GM21786 (cell line): ENCODE results near the gene DTNBP1.

Source experiments
- ATAC-seq: cut with Tn5 transposase; IDR thresholded peaks from one replicate; pipeline ENCODE4 v1.9.1; 2021; ENCODE audit not compliant: unreplicated experiment

The DTNBP1 gene

DNA sequence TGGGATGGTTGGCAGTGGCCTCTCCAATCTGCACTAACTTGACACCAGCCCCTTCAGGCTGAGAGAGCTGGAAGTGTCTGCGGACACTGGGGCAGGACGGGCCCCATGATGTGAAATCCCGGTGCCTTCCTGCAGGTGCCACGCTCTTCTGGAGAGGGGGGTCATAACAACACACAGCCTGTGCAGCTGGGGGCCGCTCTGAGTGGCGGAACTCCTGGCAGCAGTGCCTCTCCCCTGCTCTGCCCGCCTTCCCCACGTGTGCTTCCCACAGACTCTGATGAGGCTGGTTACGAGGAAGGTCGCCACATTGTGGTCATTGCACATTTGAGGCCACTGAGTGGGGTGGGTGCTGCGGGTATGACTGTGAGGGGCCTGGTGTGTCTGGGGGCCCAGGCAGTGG is 145.2 kb downstream of the DTNBP1 start:
- no peak for ATAC-seq

DNA sequence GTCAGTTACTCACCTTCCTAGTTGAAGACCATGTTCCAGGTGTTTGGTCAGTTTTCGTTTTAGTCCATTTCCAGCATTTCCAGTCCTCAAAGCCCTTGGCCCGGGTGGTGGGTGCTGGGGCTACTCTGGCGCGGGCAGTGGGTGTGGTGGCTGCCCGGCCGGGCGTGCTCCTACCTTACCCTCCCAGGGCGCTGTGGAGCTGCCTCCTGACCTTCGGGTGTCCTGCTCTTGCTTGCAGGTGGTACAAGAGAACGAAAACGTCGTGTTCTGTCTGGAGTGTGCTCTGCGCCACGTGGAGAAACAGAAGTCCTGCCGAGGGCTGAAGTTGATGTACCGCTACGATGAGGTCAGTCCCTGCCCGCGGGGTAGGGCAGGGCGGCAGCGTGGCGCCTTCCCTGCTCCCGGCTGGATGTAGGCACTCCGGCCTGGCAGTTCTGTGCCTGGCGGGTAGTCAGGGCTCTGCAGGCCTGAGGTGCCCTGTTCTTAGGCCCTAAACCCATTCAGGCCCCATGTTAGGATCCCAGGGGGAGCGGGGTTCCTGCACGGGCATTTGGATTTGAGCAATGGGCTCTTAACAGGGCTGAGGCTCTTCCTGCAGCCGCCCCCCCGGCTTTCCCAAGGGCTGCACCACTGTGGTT is 145.8 kb downstream of the DTNBP1 start:
- ATAC-seq, result no peak

DNA sequence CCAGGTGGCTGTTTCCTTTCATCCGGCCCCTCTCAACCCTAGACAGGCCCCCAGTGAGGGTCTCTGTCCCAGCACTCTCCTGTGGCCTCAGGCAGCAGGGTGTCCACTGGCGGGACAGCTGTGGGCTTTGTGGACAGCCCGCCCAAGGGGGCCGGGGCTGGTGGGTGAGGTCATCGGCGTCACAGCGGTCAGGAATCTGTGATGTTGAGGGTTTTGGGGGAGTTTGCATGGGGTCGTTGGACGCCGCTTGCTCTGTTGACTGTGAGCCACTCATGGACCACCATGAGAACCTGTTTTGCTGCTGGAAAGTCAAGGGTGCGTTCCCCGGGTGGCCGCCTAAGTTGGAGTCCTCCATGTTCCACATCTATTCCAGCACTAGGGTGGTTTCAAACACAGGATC is 146.4 kb downstream of the DTNBP1 start:
- no peak for ATAC-seq

DNA sequence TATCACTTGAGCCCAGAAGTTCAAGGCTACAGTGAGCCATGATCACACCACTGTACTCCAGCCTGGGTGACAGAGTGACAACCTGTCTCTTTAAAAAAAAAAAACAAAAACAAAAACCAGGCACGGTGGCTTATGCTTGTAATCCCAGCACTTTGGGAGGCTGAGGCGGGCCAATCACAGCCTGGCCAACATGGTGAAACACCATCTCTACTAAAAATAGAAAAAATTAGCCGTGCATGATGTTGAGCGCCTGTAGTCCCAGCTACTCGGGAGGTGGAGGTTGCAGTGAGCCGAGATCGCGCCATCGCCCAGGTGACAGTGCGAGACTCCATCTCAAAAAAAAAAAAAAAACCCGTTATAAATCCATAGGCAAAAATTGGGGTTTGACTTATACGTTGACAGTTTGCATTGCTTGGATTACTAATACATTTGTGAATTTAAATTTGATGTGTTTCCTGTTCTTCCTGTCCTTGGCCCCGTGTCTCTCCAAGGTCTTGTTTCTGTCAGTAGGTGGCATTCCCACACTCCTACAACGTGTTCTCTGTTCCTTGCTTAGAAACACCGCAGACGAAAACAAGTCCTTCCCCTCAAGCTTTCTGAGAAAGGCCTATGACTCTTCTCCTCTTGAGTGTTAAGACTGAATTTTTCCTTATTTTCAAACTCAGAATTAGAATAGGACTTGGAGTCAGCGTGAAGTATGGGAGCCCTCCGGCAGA is 147.0 kb downstream of the DTNBP1 start:
- ATAC-seq, result no peak

DNA sequence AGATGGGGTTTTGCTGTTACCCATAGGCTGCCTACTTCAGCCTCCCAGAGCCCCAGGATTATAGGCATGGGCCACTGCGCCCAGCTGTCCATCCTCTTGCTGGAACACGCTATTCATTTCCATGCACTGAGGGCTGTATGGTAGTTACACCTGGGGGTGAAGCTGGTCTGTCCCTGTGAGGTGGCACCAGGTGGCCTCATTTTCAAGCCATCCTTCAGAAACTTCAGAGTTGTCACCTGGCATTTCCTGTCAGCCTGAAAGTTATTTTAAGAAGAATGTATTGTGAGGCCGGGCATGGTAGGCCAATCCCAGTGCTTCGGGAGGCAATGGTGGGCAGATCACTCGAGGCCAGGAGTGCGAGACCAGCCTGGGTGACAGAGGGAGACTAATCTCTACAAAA is 147.6 kb downstream of the DTNBP1 start:
- no peak for ATAC-seq

DNA sequence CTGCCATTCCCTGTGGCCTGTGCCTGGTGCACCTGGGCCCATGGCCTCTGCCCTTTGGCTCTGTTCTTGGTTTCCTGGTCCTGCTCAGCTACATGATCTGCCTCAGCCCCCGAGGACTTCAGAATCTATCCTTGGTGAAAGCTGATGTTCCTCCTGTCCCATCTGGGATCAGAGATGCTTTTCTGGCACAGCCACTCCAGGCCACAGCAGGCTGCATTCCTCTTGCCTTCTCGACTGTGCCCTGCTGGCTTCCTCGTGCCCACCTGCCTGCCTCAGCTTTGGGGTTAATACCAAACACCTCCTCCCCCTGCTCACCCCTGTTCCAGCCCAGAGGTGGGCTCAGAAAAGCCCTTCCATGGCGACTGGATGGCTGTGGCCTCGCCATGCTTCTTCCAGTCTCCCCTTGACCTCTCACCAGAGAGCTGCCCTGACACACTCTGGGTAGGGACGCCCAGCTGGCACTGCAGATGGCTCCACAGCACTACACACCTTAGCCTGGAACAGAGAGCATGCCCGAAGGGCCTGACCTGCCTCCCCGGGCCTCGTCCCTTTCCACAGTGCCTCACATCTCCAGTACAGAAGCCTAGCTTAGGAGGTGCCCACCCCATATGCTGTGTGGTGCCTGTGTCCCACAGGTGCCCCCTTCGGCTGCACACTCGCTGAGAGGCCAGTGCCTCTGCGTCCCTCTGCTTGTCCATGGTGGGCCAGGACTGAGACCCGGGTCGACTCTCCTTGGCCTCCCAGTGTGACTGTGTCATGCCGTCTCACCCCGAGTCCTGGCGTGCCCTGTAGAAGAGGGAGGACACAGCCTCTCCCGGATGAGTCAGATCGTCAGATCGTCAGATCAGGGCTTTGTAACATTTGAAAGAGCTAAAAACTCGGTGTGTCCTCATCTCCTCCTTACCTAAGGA is 148.8 kb downstream of the DTNBP1 start:
- no peak for ATAC-seq

DNA sequence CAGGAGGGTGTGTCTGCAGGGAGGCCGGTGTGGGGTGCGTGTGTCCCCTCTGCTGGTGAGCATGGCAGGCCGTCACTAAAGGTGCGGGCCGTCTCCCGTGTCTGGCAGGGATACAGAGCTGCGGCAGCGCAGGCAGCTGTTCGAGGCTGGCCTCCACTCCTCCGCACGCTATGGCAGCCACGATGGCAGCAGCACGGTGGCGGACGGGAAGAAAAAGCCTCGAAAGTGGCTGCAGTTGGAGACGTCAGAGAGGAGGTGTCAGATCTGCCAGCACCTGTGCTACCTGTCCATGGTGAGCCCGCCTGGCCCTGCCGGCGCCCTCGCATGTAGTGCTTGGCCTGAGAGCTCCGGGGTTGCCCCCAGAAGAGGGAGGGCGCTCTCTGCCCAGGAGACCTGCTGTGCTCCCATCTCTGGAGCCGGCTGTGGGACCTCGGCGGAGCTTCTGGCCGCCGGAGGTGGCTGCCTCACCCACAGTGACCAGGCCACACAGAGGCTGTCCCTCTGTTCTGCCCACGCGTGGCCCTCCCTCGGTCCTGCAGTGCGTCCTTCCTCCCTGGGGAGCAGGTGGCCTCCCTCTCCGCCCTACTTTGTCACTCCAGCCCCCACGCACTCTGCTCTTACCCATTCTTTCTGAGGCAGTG is 149.6 kb downstream of the DTNBP1 start:
- ATAC-seq, result no peak

DNA sequence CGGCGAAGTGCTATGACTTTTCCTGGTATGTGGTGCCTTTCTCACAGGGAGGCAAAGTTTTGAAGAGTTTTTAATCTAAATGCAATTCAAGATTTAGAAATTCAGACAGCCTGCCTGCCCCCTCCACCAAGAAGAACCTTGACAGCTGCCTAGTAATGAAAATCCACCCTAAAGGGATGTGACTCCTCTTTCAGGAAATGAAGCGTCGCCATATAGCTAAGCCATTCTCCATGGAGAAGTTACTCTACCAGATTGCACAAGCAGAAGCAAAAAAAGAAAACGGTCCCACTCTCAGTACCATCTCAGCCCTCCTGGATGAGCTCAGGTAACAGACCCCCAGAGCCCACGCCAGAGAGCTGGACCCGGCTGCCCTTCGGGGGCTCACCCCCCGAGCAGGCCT is 150.1 kb downstream of the DTNBP1 start:
- no peak for ATAC-seq

DNA sequence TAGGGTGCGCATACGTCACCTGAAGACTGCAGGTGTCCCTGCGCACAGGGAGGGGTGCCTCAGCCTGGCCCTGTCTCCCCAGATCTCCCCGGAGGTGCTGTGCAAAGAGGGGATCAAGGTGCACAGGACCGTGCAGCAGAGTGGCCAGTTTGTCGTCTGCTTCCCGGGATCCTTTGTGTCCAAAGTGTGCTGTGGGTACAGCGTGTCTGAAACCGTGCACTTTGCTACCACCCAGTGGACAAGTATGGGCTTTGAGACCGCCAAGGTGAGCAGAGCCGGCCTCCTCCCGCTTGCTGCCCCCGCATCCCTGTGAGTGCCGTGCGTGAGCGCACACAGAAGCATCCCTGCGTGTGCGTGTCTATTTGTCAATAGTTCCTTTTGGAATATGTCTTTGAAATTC is 150.7 kb downstream of the DTNBP1 start:
- no peak for ATAC-seq

DNA sequence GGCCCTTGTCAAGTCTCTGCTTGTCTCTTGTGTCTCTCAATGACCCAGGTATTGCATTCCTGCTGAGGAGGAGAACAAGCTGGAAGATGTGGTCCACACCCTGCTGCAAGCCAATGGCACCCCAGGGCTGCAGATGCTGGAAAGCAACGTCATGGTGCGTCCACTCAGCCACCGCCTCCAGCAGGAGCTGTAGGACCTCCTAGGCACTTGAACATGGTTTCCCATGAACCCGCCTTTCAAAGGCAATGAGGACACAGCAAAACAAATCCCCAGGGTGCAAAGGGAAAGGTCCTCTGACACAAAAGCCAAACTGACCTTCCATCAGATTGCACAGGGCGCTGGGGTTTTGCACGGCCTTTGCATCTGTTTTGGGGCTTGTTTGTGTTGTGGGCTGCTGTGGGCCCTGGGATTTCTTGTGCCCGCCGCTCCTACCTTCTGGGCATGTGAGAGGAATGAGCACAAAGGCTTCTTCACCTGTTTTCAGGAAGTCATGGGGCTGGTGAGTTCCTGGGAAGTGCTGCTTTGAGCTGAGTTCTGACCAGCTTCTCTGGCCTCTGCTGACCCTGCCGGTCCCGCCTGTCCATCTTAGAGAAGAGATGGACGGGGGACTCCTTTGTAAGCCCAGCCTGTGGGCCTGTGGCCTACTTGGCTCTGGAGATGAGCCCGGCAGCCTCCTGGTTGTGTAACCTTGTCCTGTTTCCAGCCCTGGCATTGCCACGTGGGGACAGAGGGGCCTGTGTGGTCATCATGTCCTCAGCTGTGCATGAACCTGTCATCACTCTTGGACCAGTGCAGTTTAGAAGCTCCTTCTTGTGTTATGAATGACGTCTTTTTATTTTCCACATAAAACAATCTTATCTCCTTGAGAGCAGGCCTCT is 151.3 kb downstream of the DTNBP1 start:
- ATAC-seq, result no peak

DNA sequence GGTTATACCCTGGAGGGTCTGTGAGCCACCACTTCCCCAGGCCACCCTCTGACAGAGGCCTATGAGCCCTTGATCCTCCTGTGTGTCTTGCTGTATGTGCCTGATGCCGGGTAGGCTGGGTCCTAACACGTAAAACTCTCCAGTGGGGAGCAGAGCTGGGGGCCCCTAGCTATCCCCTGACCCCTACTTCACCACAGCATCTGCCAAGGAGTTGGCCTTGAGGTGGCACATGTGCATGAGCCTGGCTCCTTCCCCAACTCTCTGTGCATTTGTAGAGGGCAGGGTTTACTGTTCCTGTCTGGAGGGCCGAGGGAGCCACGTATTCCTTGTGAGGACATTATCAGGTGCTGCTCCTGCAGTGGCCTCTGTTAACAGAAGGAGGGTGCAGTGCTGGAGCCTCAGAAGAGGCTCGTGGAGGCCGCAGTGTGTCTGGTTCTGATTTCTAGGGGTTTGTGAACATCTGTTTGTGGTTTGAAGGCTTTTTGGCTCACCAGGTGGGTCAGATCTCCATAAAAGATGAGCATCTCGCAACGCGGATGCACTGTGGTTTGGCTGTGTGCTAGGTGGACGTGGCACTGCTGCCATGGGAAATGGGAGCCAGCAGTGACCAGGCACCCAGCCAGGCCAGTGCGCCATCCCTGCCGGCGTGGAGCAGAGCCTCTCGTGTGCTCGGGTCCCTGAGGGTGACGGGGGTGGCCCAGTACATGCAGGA is 152.1 kb downstream of the DTNBP1 start:
- no peak for ATAC-seq

DNA sequence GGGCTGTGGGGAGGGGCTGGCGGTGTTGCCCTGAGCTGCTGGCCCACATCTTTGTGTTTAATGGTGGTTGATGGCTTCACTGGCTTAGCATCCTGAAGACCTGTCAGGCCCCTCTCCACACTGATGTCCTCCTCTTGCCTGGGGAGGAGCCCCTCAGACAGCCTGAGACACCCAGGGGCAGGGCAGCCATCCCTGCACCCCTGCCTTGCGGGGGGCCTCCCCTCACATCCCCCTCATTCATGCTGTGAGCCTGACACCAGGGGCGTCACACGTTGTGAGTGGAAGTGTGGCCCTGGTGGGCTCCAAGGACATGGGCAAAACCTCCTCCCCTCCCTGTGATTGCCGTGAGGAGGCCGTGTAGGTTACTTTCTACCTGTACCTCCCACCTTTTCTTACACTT is 152.7 kb downstream of the DTNBP1 start:
- no peak for ATAC-seq

DNA sequence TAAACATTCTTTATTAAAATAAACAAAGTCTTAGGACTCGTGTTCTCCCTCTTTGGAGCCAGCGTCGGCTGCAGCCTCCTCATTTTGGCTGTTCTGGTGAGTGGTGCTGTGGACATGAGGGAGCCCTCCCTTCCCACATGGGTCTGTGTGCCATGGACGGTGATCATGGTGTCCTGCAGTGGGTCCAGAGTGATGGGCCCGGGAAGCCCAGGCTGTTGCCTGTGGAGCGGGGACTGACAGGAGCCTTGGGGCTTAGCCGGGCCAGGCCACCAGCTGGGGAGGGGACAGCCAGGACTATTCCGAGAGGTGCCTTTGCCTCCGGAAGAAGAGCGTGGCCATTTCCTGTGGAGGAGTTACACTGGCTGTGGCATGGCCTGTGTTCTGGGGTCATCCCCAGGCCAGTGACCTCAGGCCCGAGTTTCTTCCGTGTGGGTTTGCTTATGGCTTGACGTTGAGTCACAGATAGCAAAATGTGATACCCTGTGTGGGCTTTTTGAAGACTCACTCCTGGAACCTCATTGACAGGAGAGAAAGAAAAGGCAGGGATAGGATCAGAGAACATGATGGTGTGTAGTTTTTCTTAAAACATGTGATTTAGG is 153.4 kb downstream of the DTNBP1 start:
- no peak for ATAC-seq

DNA sequence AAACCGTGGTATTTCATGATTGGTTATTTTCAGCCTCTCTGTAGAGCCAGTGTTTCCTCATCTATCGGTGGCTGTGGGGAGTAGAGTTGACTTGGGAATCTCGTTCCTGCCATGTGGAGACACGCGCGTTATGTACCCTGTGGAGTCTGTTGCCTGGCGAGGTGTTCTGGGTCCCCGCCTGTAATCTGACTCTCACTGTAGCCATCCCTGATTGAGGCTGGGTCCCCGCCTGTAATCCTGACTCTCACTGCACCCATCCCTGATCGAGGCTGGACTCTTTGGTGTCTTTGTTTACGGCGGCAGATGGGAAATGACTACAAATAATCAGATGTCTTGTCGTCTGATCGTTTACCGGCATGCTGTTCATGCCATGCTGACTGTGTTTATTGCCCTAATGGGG is 153.9 kb downstream of the DTNBP1 start:
- no peak for ATAC-seq

DNA sequence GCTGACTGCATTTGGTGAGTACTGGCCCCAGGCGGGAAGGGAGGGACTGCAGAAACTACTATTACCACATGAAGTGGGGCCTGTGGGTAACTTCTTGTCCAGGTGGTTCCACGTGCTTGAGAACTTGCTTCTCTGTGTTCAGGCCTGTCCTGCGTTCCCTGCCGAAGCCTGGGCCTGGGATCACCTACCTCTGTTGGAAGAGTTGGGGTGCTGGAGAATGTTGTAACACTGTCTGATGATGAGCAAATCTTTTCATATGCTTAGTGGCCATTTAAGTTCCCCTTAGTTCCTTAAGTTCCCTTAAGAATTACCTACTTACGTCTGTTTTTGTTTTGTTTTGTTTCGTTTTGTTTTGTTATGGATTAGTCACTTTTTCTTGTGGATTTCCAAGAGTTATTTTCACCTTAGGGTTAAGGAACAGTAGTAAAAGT is 154.4 kb downstream of the DTNBP1 start:
- ATAC-seq, result no peak

DNA sequence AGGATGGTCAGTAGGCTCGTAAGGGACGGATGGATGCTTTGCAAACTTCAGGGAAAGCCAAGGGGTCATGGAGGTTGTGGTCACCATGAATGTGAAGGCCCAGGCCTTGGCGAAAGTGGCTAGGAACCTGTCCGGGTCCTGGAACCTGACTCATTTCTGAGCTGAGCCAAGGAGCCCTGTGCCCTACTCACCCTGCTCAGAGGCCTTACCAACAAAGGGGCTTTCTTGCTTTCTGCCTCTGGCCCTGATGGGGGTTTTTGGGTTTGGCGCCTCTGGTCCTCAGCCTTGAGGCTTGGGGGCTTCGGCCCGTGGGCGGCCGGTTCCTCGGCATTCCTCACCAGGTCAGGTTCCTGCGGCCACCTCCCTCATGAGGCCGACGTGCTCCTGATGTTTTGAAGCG is 155.1 kb downstream of the DTNBP1 start:
- ATAC-seq, result no peak

DNA sequence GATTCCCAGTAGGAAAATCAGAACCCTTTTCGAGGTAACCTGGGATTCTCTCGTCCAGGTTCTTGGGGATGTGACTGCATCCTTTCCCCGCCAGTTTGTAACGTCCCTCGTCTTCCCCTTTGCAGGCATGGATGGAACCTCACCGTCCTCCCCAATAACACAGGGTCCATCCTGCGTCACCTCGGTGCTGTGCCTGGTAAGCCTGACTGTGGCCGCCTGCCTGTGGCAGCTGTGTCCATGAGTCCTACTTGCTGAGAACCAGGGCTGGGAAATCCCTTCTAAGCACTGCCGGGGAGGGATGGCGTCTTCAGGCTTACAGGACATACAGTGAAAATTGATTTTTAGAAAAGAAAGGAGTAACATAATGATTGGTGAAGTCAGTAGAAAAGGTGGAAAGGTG is 155.6 kb downstream of the DTNBP1 start:
- no peak for ATAC-seq

DNA sequence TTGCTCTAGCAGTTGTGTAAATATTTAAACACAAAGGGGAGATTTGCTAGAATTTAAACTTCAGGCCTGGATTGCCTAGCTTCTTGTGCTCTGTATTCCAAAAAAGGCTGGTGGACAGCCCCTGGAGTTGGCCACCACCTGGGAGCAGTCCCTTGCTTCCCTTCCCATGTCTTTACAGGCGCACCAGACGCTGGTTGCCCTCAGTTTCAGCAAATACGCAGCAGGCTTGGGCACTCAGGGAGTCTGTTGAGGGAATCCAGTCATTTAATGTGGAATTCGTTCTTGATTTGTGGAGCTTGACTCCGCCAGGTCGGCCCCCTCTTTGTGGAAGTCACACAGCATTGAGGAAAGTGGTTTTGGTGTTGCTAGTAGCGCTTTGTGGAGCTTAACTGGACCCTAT is 156.8 kb downstream of the DTNBP1 start:
- ATAC-seq, result no peak

DNA sequence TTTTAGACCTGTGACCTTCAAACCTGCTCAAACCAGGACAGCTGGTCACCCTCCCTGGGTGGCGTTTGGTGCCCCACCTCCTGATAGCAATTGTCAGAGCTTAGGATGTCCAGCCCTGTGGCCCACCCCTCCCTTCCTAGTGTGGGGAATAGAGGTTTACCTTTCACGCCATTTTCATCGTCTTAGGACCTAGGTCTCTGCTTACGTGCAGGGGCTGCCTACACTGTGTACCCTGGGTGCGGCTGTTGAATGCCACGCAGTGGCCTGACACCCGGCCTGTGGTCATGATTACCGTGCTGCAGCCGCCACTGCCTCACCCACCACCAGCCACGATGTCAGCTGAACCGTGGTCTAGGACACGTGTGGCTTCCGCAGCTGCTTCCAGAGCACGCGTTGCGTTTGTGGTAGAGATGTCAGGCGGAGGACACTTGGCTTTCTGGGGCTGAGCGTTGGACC is 157.3 kb downstream of the DTNBP1 start:
- ATAC-seq, result no peak
